ENCODE data around the gene RHPN2. TPM values are rescaled to one million over a fixed set of nuclear protein-coding genes. Genes with fewer than 3 reads are reported as not detected.
"Not testable (repeated sequence)": the region's sequence is repeated elsewhere in the genome, so short reads cannot be mapped to it uniquely, and the experiment has no call there.

Gene RHPN2
- total RNA-seq, 1 experiment from 2014 or later: 32.8 TPM

DNA sequence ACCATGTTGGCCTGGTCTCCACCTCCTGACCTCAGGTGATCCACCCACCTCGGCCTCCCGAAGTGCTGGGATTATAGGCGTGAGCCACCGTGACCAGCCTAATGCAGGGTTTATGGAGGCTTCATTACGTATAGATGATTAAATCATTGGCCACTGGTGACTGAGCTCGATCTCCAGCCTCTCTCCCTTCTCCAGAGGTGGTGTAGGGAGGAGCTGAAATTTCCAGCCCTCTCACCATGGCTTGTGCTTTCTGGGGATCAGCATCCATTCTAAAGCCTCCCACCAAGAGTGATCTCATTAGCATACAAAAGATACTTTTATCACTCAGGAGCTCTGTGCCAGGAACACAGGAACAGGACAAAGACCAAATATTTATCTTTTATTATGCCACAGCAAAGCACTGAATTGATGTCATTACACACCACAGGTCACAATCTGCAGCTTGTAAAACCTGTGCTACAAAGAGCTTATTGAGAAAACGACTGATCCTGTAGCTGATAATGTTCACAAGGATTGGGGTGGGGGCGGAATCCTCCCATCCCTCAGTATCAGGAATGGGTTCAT, 32.4 kb downstream of the RHPN2 start:
- Histone ChIP-seq H3F3A (ENCODE audit: low read length, unreplicated experiment) (no peaks in the 10 kb centered on the region), H3K27ac (ENCODE audit: low read length) (peak overlapping the region; percentile 82), H3K36me3 (ENCODE audit: low read depth, low read length) (peaks cover 17% of the 10 kb centered on the region), H3K9ac (ENCODE audit: low read length) (no peak overlapping the region), H3K9me2 (replicated peaks; ENCODE audit: low read length) (no peaks in the 10 kb centered on the region), H4K20me1 (ENCODE audit: low read length) (no peaks in the 10 kb centered on the region), H3K4me1 (ENCODE audit: insufficient read depth, low read length) (no peaks in the 10 kb centered on the region), H3K27me3 (ENCODE audit: low read length) (no peaks in the 10 kb centered on the region), H3K79me2 (ENCODE audit: low read length) (peaks cover 62% of the 10 kb centered on the region), H3K9me3 (ENCODE audit: low read length) (no peaks in the 10 kb centered on the region), H3K4me2 (ENCODE audit: low read length) (no peak overlapping the region), H3K4me3 (ENCODE audit: low read length) (no peak overlapping the region), H2AFZ (ENCODE audit: low read length) (no peak overlapping the region)
- ChIA-PET CTCF (interaction anchor here (0.6 kb wide), 2 partner anchors 15 to 86 kb away, joined by 3 read pairs; no protein-coding TSS in a partner anchor), POLR2A (ENCODE audit: unreplicated experiment) (no interaction called here)
- no peak for TF ChIP-seq EZH2 (IDR thresholded peaks at IDR 0.05; ENCODE audit: low read length, unreplicated experiment)
- TF ChIP-seq, protein P1, sequence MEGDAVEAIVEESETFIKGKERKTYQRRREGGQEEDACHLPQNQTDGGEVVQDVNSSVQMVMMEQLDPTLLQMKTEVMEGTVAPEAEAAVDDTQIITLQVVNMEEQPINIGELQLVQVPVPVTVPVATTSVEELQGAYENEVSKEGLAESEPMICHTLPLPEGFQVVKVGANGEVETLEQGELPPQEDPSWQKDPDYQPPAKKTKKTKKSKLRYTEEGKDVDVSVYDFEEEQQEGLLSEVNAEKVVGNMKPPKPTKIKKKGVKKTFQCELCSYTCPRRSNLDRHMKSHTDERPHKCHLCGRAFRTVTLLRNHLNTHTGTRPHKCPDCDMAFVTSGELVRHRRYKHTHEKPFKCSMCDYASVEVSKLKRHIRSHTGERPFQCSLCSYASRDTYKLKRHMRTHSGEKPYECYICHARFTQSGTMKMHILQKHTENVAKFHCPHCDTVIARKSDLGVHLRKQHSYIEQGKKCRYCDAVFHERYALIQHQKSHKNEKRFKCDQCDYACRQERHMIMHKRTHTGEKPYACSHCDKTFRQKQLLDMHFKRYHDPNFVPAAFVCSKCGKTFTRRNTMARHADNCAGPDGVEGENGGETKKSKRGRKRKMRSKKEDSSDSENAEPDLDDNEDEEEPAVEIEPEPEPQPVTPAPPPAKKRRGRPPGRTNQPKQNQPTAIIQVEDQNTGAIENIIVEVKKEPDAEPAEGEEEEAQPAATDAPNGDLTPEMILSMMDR (conservative IDR thresholded peaks at IDR 0.05; ENCODE audit: low read depth, low read length): no peak
- TF ChIP-seq EZH2phosphoT487 (IDR thresholded peaks at IDR 0.05; ENCODE audit: borderline replicate concordance, low read length): no peak
- intact Hi-C loops (cut with micrococcal nuclease): no loop called here
- ATAC-seq (peak; percentile 74), DNase-seq (peak; percentile 19)
- BruUV-seq (replicated peaks): no TSS peak

DNA sequence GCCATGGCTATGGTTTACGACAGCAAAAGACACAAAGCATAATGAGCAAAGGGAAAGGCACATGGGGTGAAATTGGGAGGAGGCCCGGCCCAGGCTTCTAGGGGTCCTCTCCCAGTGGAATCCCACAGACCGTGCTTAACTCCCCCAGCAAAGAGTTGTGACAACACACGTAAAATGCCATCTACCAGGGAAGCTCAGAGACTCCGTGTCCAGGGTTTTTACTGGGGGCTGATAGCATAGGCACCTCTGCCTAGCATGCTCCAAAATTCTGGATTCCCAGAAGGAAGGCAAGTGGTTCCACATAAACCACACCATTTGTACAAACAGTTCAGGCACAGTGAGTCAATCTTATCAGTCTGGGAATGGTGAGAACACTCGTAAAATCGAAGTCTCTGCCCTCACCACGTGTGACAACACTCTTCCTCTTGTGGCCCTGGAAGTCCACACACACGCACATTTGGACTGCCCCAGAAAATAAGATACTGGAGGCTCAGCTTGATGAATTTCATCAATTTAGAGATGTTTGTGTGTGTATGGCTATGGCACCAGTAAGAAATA, 34.9 kb downstream of the RHPN2 start:
- Histone ChIP-seq H3K9ac (ENCODE audit: low read length) (no peak overlapping the region), H3K4me1 (ENCODE audit: insufficient read depth, low read length) (no peaks in the 10 kb centered on the region), H3K36me3 (ENCODE audit: low read depth, low read length) (peaks cover 13% of the 10 kb centered on the region; the same call in 1 of the 2 replicates), H3K4me3 (ENCODE audit: low read length) (no peak overlapping the region), H3K79me2 (ENCODE audit: low read length) (peaks cover 44% of the 10 kb centered on the region), H3K4me2 (ENCODE audit: low read length) (no peak overlapping the region), H3F3A (ENCODE audit: low read length, unreplicated experiment) (no peaks in the 10 kb centered on the region), H2AFZ (ENCODE audit: low read length) (no peak overlapping the region), H3K9me2 (replicated peaks; ENCODE audit: low read length) (no peaks in the 10 kb centered on the region), H3K9me3 (ENCODE audit: low read length) (no peaks in the 10 kb centered on the region), H3K27ac (ENCODE audit: low read length) (no peak overlapping the region), H3K27me3 (ENCODE audit: low read length) (no peaks in the 10 kb centered on the region), H4K20me1 (ENCODE audit: low read length) (no peaks in the 10 kb centered on the region)
- CTCF ChIA-PET: no interaction called here
- intact Hi-C loops (cut with micrococcal nuclease): no loop called here
- no TSS peak for BruUV-seq (replicated peaks)
- POLR2A ChIA-PET (ENCODE audit: unreplicated experiment): no interaction called here
- ATAC-seq (no peak), DNase-seq (no peak)
- TF ChIP-seq, protein P1 (conservative IDR thresholded peaks at IDR 0.05; ENCODE audit: low read depth, low read length): no peak
- TF ChIP-seq EZH2phosphoT487 (IDR thresholded peaks at IDR 0.05; ENCODE audit: borderline replicate concordance, low read length) (no peak), EZH2 (IDR thresholded peaks at IDR 0.05; ENCODE audit: low read length, unreplicated experiment) (no peak)

DNA sequence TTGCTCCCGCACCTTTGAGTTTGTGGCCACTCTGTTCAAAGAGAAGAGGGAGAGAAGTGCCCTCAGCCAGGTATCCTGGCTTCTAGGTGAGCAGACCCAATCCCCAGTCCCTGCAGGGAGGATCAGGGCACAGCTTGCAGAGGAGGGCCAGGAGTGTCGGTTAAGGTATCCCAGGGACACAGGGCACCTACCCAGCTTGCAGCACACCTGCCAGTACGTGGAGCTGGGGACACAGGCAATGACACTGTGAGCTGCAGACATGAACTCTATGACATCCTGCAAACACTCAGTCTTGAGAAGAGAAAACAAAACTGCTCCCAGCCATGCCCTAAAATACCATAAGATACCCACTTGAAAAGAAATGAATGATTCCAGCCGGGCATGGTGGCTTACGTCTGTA, 38.1 kb downstream of the RHPN2 start:
- ATAC-seq; BruUV-seq (replicated peaks); intact Hi-C loops (cut with micrococcal nuclease); H3K9me3 ChIP-seq (ENCODE audit: low read length); CTCF ChIA-PET; H4K20me1 ChIP-seq (ENCODE audit: low read length); H3K27ac ChIP-seq (ENCODE audit: low read length); H2AFZ ChIP-seq (ENCODE audit: low read length); H3F3A ChIP-seq (ENCODE audit: low read length, unreplicated experiment); POLR2A ChIA-PET (ENCODE audit: unreplicated experiment); H3K4me1 ChIP-seq (ENCODE audit: insufficient read depth, low read length); H3K27me3 ChIP-seq (ENCODE audit: low read length); H3K4me2 ChIP-seq (ENCODE audit: low read length); H3K9ac ChIP-seq (ENCODE audit: low read length); DNase-seq; H3K4me3 ChIP-seq (ENCODE audit: low read length); H3K9me2 ChIP-seq (replicated peaks; ENCODE audit: low read length): not testable (repeated sequence)
- Histone ChIP-seq H3K79me2 (ENCODE audit: low read length) (peaks cover 28% of the 10 kb centered on the region), H3K36me3 (ENCODE audit: low read depth, low read length) (peaks cover 13% of the 10 kb centered on the region)

DNA sequence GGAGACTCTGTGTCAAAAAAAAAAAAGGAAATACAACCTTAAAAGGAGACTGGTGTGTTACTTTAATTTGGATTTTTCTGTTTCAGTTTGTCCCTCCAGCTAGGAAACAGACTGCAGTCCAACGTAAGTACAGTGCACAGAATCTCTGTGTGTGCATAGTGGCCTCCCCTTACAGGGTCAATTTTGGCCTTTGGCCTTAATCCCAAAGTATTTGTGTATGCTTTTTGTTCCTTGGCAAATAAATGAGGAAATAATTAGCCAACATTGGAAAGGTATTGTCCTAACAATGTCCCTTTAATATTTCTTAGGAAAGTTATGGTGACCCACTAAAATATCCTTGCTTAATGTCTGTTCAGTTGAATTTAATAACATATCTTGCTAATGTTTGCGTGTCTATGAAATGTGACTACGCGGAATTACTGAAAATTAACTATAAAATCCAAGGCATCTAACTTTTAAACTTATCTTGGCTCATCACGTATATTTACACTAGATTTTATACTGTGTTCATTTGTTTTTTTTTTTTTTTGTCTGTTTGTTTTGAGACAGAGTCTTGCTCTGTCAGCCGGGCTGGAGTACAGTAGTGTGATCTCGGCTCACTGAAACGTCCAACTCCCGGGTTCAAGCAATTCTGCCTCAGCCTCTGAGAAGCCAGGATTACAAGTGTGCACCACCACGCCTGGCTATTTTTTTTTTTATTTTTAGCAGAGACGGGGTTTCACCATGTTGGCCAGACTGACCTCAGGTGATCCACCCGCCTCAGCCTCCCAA, 39.0 kb downstream of the RHPN2 start:
- CTCF ChIA-PET; H3K27ac ChIP-seq (ENCODE audit: low read length): not testable (repeated sequence)
- BruUV-seq (replicated peaks): TSS peak; percentile 31

More for the DNA sequence above, 39.0 kb downstream of the RHPN2 start:
- H4K20me1 ChIP-seq (ENCODE audit: low read length); H3K4me3 ChIP-seq (ENCODE audit: low read length); DNase-seq; ATAC-seq; H3K9me2 ChIP-seq (replicated peaks; ENCODE audit: low read length); POLR2A ChIA-PET (ENCODE audit: unreplicated experiment); H3F3A ChIP-seq (ENCODE audit: low read length, unreplicated experiment); H3K4me1 ChIP-seq (ENCODE audit: insufficient read depth, low read length); H2AFZ ChIP-seq (ENCODE audit: low read length); H3K27me3 ChIP-seq (ENCODE audit: low read length); H3K9ac ChIP-seq (ENCODE audit: low read length); H3K9me3 ChIP-seq (ENCODE audit: low read length); intact Hi-C loops (cut with micrococcal nuclease); H3K4me2 ChIP-seq (ENCODE audit: low read length): not testable (repeated sequence)
- Histone ChIP-seq H3K36me3 (ENCODE audit: low read depth, low read length) (peaks cover 11% of the 10 kb centered on the region), H3K79me2 (ENCODE audit: low read length) (peaks cover 25% of the 10 kb centered on the region)
